GM12878 (cell line): ENCODE measurements around the gene SMARCD1. TPM values are rescaled to one million over a fixed set of nuclear protein-coding genes. Genes with fewer than 3 reads are reported as not detected.

Experiments
- ATAC-seq: fragments of 200-7000 bp; cut with Tn5 transposase; 3 replicates; pipeline ENCODE4 v1.9.1; 2020; ENCODE audit warnings: mild to moderate bottlenecking, moderate library complexity
- BruUV-seq: library from RNA; stranded (reverse); fragments of 400-500 nt; replicated peaks from 2 replicates; lab custom pipeline; 2021; lab: Mats Ljungman, UMichigan
- CTCF ChIA-PET: fragments of 300-600 bp; sonication (Branson Sonifier 250); formaldehyde crosslinking; extraction: SDS; loops from one replicate; lab custom pipeline; 2021; ENCODE audit warnings: inconsistent platforms; lab: Yijun Ruan, JAX
- POLR2A ChIA-PET: fragments of 350-600 bp; formaldehyde crosslinking; extraction: SDS; loops from one replicate; lab custom pipeline; 2021; ENCODE audit warnings: inconsistent platforms; lab: Charles Lee
- RAD21 ChIA-PET: fragments of 300-600 bp; sonication (Branson Sonifier 250); formaldehyde crosslinking; loops from one replicate; lab custom pipeline; 2023; ENCODE audit warnings: antibody characterized with exemption; ENCODE audit not compliant: unreplicated experiment; lab: Charles Lee
- SMC1A ChIA-PET: fragments of 300-600 bp; sonication (Branson Sonifier 250); formaldehyde crosslinking; loops from one replicate; lab custom pipeline; 2023; ENCODE audit not compliant: unreplicated experiment, uncharacterized antibody; lab: Charles Lee
- DNase-seq: peaks from one replicate; pipeline ENCODE4 v3.0.0-alpha.2; 2011; ENCODE audit warnings: low read depth, low spot score
- FAIRE-seq: peaks from 3 replicates; lab custom pipeline; 2011; peaks lifted over from hg19 to GRCh38; lab: Jason Lieb, UNC
- H2AFZ ChIP-seq: 2 replicates; pipeline ENCODE4 v1.6.0; 2011; ENCODE audit warnings: low read depth, low read length, control low read depth; ENCODE audit not compliant: control insufficient read depth
- H3K27ac ChIP-seq: 2 replicates; pipeline ENCODE4 v1.5.1; 2011; ENCODE audit warnings: control low read depth; ENCODE audit not compliant: control insufficient read depth, insufficient read depth
- H3K27me3 ChIP-seq, 2 experiments: replicated peaks in 1 of 2; 2 replicates each; pipeline versions ENCODE4 v1.6.0 to v1.6.1; 2011; ENCODE audit warnings: low read length in 1 of 2; ENCODE audit not compliant: control insufficient read depth in 2 of 2, insufficient read depth in 2 of 2
- H3K36me3 ChIP-seq, 2 experiments: 2 replicates each; pipeline ENCODE4 v1.5.1; 2011; ENCODE audit warnings: low read length in 1 of 2; ENCODE audit not compliant: control insufficient read depth in 2 of 2, insufficient read depth in 2 of 2
- H3K4me1 ChIP-seq: 2 replicates; pipeline ENCODE4 v1.6.1; 2011; ENCODE audit warnings: mild to moderate bottlenecking, low read length, moderate library complexity, mixed read lengths; ENCODE audit not compliant: control insufficient read depth, insufficient read depth
- H3K4me2 ChIP-seq: 2 replicates; pipeline ENCODE4 v1.6.0; 2011; ENCODE audit warnings: control low read depth; ENCODE audit not compliant: control insufficient read depth, insufficient read depth
- H3K4me3 ChIP-seq: fragments of 200-600 bp; sonication (generic); 2 replicates; pipeline ENCODE4 v1.5.1; 2016
- H3K79me2 ChIP-seq: 2 replicates; pipeline ENCODE4 v1.6.0; 2011; ENCODE audit warnings: low read length; ENCODE audit not compliant: control insufficient read depth, insufficient read depth
- H3K9ac ChIP-seq: 2 replicates; pipeline ENCODE4 v1.8.0; 2011; ENCODE audit warnings: low read length, control low read depth, mixed read lengths; ENCODE audit not compliant: control insufficient read depth, insufficient read depth
- H3K9me3 ChIP-seq: replicated peaks from 3 replicates; pipeline ENCODE4 v1.5.1; 2011; ENCODE audit warnings: mild to moderate bottlenecking, low read length; ENCODE audit not compliant: control insufficient read depth, insufficient read depth
- H4K20me1 ChIP-seq: 2 replicates; pipeline ENCODE4 v1.6.0; 2011; ENCODE audit not compliant: control insufficient read depth, insufficient read depth
- BCL11A ChIP-seq: IDR thresholded peaks from 2 replicates; pipeline ENCODE4 v1.6.1; 2011; ENCODE audit warnings: low read depth, low read length
- NFXL1 ChIP-seq: fragments of 450-650 bp; IDR thresholded peaks from 2 replicates; pipeline ENCODE4 v1.6.1; 2017; ENCODE audit warnings: antibody characterized with exemption, mild to moderate bottlenecking, borderline replicate concordance
- NR2C1 ChIP-seq: fragments of 450-650 bp; IDR thresholded peaks from 2 replicates; pipeline ENCODE4 v1.6.1; 2017; ENCODE audit warnings: antibody characterized with exemption, mild to moderate bottlenecking, moderate library complexity
- PAX5 ChIP-seq: IDR thresholded peaks from 2 replicates; pipeline ENCODE4 v1.6.1; 2011; ENCODE audit warnings: low read depth, low read length, borderline replicate concordance
- POLR2AphosphoS5 ChIP-seq: IDR thresholded peaks from 2 replicates; pipeline ENCODE4 v1.6.1; 2011; ENCODE audit warnings: mild to moderate bottlenecking, low read length, inconsistent platforms
- REST ChIP-seq: IDR thresholded peaks from 2 replicates; pipeline ENCODE4 v1.6.1; 2012; ENCODE audit warnings: mild to moderate bottlenecking, low read depth, low read length
- STAT3 ChIP-seq: IDR thresholded peaks from 2 replicates; pipeline ENCODE4 v1.6.1; 2011; ENCODE audit warnings: low read depth, low read length, improper control_type of control experiment
- TARDBP ChIP-seq: IDR thresholded peaks from 2 replicates; pipeline ENCODE4 v1.6.1; 2016; ENCODE audit warnings: borderline replicate concordance
- USF2 ChIP-seq: IDR thresholded peaks from 2 replicates; pipeline ENCODE4 v1.6.1; 2011; ENCODE audit warnings: low read depth, low read length, improper control_type of control experiment, borderline replicate concordance
- WRNIP1 ChIP-seq: IDR thresholded peaks from 2 replicates; pipeline ENCODE4 v1.6.1; 2011; ENCODE audit warnings: low read depth, low read length, improper control_type of control experiment, borderline replicate concordance
- ZBTB4 ChIP-seq: fragments of 450-650 bp; formaldehyde crosslinking; IDR thresholded peaks from 2 replicates; pipeline ENCODE4 v1.4.0; 2022; ENCODE audit warnings: mild to moderate bottlenecking, moderate library complexity
- WGBS: methylation state at CpG from one replicate; pipeline ENCODE4 v1.1.6; 2016; ENCODE audit warnings: low lambda C conversion rate; ENCODE audit not compliant: insufficient replicate concordance, insufficient coverage; ENCODE audit errors: missing lambda C conversion rate; 5-methylcytosine and 5-hydroxymethylcytosine counted together
- in situ Hi-C: fragments of 300-500 bp; cut with MboI; formaldehyde crosslinking; loops from 9 replicates; pipeline ENCODE4 v1.14.3; 2018; ENCODE audit warnings: mixed read lengths
- intact Hi-C: fragments of 100-400 bp; cut with micrococcal nuclease; formaldehyde crosslinking; loops from one replicate; pipeline ENCODE4 v1.14.2; 2022; ENCODE audit not compliant: unreplicated experiment
- polyA plus RNA-seq, 11 experiments: library from polyadenylated mRNA; depleted of rRNA in 4 of 11; unstranded in 6 of 11; stranded (reverse) in 5 of 11; fragments of >200 nt; fragmentation: Nextera tagmentation in 4 of 11; fragmentation: Illumina TruSeq in 1 of 11; extraction: Ambion mirVana in 4 of 11; extraction: Trizol in 1 of 11; gene quantifications; 1 replicate in 1 of 11; 2 replicates in 10 of 11; pipeline versions ENCODE4 v1.2.1 to v1.2.3, GENCODE V29; 2011 to 2016; ENCODE audit warnings: inconsistent platforms in 2 of 11, missing spikeins in 2 of 11, low read depth in 1 of 11
- total RNA-seq, 4 experiments: library from RNA; depleted of rRNA in 3 of 4; stranded (reverse); fragments of >200 nt in 3 of 4; fragmentation: Illumina TruSeq in 1 of 4; extraction: Trizol in 1 of 4; gene quantifications; 2 replicates each; pipeline versions ENCODE4 v1.2.1 to v1.2.3, GENCODE V29; 2013 to 2021

Gene SMARCD1
- total and polyA plus RNA-seq, 10 of the 15 experiments (the other 5 are each of a cell fraction or from before 2014, with no cell fraction given): 1.4 to 92.4 (median 58.9) TPM

- Histone ChIP-seq H3K79me2 (no peaks in the 10 kb centered on the region), H3K27me3 (peaks cover 4 to 15% of the 10 kb centered on the region in 2 experiments; a peak in 3 of 4 replicates), H3K9me3 (no peaks in the 10 kb centered on the region), H3K27ac (no peak overlapping the region), H2AFZ (no peak overlapping the region), H3K4me1 (0 out of 2 replicates have a peak, but pooled peaks cover 4% of the 10 kb centered on the region), H3K4me2 (no peak overlapping the region), H3K4me3 (no peak overlapping the region), H3K9ac (no peak overlapping the region), H4K20me1 (no peaks in the 10 kb centered on the region), H3K36me3 (no peaks in the 10 kb centered on the region)
- ChIA-PET RAD21 (interaction anchor here (0.6 to 1.5 kb wide), 2 partner anchors 10 to 79 kb away, joined by 3 to 6 read pairs; no protein-coding TSS in a partner anchor), SMC1A (no interaction called here), CTCF (interaction anchor here (1.0 to 4.5 kb wide), 7 partner anchors 10 to 114 kb away, joined by 3 to 16 read pairs (median 3); no protein-coding TSS in a partner anchor), POLR2A (no interaction called here)
- no TSS peak for BruUV-seq
- ATAC-seq (no peak), DNase-seq (no peak), FAIRE-seq (no peak)
- in situ Hi-C loops (no loop called here), intact Hi-C loops (loop anchor here (10.0 kb wide), 1 partner anchor 194 kb away; no protein-coding TSS in a partner anchor)
- WGBS: 72% methylated on average over 15 of the region's 15 CpGs
- TF ChIP-seq ZBTB4 (CRISPR knock-in tag) (no peak), TARDBP (no peak), BCL11A (no peak), PAX5 (no peak), NFXL1 (no peak), WRNIP1 (no peak), STAT3 (no peak), NR2C1 (no peak), REST (no peak), POLR2AphosphoS5 (no peak), USF2 (no peak)
These were observed 26.3 kb upstream of the SMARCD1 start for GRCh38 chr12:50058743-50059312.
